HEK293T (cell line): Measurements from ENCODE around the gene URGCP.

ENCODE experiments used
- CTCF ChIA-PET: fragments of 350-600 bp; formaldehyde crosslinking; extraction: SDS; loops from one replicate; lab custom pipeline; 2021; ENCODE audit warnings: antibody characterized with exemption, inconsistent platforms; lab: Yijun Ruan, JAX
- POLR2A ChIA-PET: fragments of 350-600 bp; formaldehyde crosslinking; extraction: SDS; loops from one replicate; lab custom pipeline; 2020; ENCODE audit warnings: antibody characterized with exemption, inconsistent platforms; lab: Yijun Ruan, JAX
- DNase-seq: peaks from one replicate; pipeline ENCODE4 v3.0.0; 2012; ENCODE audit warnings: mixed read lengths; ENCODE audit errors: extremely low spot score
- ARNT ChIP-seq: fragments of 450-650 bp; IDR thresholded peaks from 2 replicates; pipeline ENCODE4 v1.6.1; 2017; ENCODE audit warnings: mild to moderate bottlenecking
- BHLHE40 ChIP-seq: fragments of 450-650 bp; IDR thresholded peaks from 2 replicates; pipeline ENCODE4 v1.6.1; 2016; ENCODE audit warnings: mild to moderate bottlenecking, moderate library complexity, borderline replicate concordance
- CTBP1 ChIP-seq: fragments of 450-650 bp; IDR thresholded peaks from 2 replicates; pipeline ENCODE4 v1.6.1; 2016; ENCODE audit warnings: borderline replicate concordance
- ELF4 ChIP-seq: fragments of 450-650 bp; IDR thresholded peaks from 2 replicates; pipeline ENCODE4 v1.6.1; 2017; ENCODE audit warnings: antibody characterized with exemption
- FOXA1 ChIP-seq: fragments of 450-650 bp; IDR thresholded peaks from 2 replicates; pipeline ENCODE4 v1.6.1; 2016; ENCODE audit warnings: mild to moderate bottlenecking
- FOXK2 ChIP-seq: fragments of 450-650 bp; IDR thresholded peaks from 2 replicates; pipeline ENCODE4 v1.6.1; 2016; ENCODE audit warnings: mild to moderate bottlenecking
- FOXM1 ChIP-seq: fragments of 450-650 bp; IDR thresholded peaks from 2 replicates; pipeline ENCODE4 v1.6.1; 2017; ENCODE audit warnings: mild to moderate bottlenecking, borderline replicate concordance
- HDGF ChIP-seq: fragments of 450-650 bp; IDR thresholded peaks from 2 replicates; pipeline ENCODE4 v1.6.1; 2017; ENCODE audit warnings: antibody characterized with exemption, borderline replicate concordance
- L3MBTL2 ChIP-seq: fragments of 450-650 bp; conservative IDR thresholded peaks from 2 replicates; pipeline ENCODE4 v1.6.1; 2016; ENCODE audit warnings: mild to moderate bottlenecking
- LEF1 ChIP-seq: fragments of 450-650 bp; IDR thresholded peaks from 2 replicates; pipeline ENCODE4 v1.6.1; 2017; ENCODE audit warnings: mild to moderate bottlenecking, borderline replicate concordance
- NFRKB ChIP-seq: fragments of 450-650 bp; IDR thresholded peaks from 2 replicates; pipeline ENCODE4 v1.6.1; 2016; ENCODE audit warnings: mild to moderate bottlenecking, moderate library complexity
- SP1 ChIP-seq: fragments of 450-650 bp; IDR thresholded peaks from 2 replicates; pipeline ENCODE4 v1.6.1; 2017
- SUZ12 ChIP-seq: fragments of 450-650 bp; IDR thresholded peaks from 2 replicates; pipeline ENCODE4 v1.6.1; 2016; ENCODE audit warnings: mild to moderate bottlenecking
- TARDBP ChIP-seq: fragments of 450-650 bp; IDR thresholded peaks from 2 replicates; pipeline ENCODE4 v1.6.1; 2016
- ZNF384 ChIP-seq: fragments of 450-650 bp; IDR thresholded peaks from 2 replicates; pipeline ENCODE4 v1.6.1; 2016
- TF ChIP-seq, protein P1 (sequence below): fragments of 450-650 bp; IDR thresholded peaks from 2 replicates; pipeline ENCODE4 v1.6.1; 2016

The URGCP gene

DNA sequence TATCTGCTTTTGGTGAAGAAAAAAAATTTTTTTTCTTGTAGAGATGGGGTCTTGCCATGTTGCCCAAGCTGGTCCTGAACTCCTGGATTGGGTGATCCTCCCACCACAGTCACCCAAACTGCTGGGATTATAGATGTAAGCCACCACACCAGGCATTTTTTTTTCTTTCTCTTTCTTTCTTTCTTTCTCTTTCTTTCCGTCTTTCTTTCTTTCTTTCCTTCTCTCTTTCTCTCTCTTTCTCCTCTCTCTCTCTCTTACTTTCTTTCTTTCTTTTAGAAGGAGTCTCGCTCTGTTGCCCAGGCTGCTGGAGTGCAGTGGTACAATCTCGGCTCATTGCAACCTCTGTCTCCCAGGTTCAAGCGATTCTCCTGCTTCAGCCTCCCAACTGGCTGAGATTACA is 16.3 kb upstream of the URGCP start:
- DNase-seq: no peak
- ChIA-PET POLR2A (no interaction called here), CTCF (no interaction called here)
- no peak for TF ChIP-seq ELF4
- no peak for TF ChIP-seq TARDBP
- no peak for TF ChIP-seq LEF1
- no peak for TF ChIP-seq L3MBTL2
- TF ChIP-seq BHLHE40: no peak
- no peak for TF ChIP-seq FOXM1
- TF ChIP-seq FOXA1: no peak
- no peak for TF ChIP-seq HDGF
- no peak for TF ChIP-seq ARNT
- no peak for TF ChIP-seq ZNF384
- TF ChIP-seq CTBP1: no peak
- no peak for TF ChIP-seq FOXK2
- no peak for TF ChIP-seq NFRKB
- TF ChIP-seq SP1: no peak
- no peak for TF ChIP-seq SUZ12

DNA sequence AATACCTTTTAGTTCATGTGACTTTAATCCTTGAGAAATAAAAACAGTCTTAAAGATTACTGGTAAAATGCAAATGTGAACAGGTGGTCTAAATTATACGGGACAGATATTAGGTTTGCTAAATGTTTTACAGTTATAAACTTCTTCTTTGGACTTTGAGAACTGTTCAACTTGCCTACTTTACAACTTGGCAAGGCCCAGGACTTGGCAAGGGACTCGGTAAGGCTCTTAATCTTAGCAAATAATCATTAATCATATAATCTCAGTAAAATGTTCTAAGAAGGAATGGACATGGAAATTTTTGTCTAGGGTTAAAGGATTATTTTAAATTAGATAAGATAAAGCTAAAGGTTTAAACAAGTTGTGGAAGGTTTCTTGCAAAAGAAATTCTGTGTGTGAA is 15.0 kb upstream of the URGCP start:
- TF ChIP-seq SUZ12 (no peak), TARDBP (no peak), ARNT (no peak), SP1 (no peak), CTBP1 (no peak), NFRKB (no peak), HDGF (no peak), FOXM1 (no peak), FOXK2 (no peak), L3MBTL2 (no peak), FOXA1 (no peak), ELF4 (no peak), BHLHE40 (no peak), ZNF384 (no peak), LEF1 (no peak)
- TF ChIP-seq, protein P1, sequence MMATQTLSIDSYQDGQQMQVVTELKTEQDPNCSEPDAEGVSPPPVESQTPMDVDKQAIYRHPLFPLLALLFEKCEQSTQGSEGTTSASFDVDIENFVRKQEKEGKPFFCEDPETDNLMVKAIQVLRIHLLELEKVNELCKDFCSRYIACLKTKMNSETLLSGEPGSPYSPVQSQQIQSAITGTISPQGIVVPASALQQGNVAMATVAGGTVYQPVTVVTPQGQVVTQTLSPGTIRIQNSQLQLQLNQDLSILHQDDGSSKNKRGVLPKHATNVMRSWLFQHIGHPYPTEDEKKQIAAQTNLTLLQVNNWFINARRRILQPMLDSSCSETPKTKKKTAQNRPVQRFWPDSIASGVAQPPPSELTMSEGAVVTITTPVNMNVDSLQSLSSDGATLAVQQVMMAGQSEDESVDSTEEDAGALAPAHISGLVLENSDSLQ: no peak
- POLR2A ChIA-PET: no interaction called here
- CTCF ChIA-PET: interaction anchor here (0.7 to 0.8 kb wide), 2 partner anchors 11 to 82 kb away, joined by 3 to 5 read pairs; no protein-coding TSS in a partner anchor

DNA sequence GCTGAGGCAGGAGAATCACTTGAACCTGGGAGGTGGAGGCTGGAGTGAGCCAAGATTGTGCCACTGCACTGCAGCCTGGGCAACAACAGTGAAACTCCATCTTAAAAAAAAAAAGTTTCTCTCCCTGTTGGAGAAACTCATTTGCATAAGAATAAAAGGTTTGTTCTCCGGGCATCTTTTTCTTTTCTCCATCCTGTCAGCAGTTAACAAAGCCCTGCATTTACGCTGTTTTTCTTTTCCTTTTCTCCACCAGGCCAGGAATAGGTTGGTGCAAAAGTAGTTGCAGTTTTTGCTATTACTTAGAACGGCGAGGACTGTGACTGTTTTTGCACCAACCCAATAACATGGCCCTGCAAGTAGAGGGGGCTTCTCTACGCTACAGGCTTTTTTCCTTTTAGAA is 9.5 kb upstream of the URGCP start:
- ChIA-PET CTCF (no interaction called here), POLR2A (no interaction called here)
- DNase-seq: no peak
- TF ChIP-seq BHLHE40 (no peak), HDGF (no peak), FOXK2 (no peak), SP1 (no peak), LEF1 (no peak), CTBP1 (no peak), ZNF384 (no peak), TARDBP (no peak), FOXA1 (no peak), L3MBTL2 (no peak), ELF4 (no peak), ARNT (no peak), SUZ12 (no peak)
- TF ChIP-seq, protein P1: no peak

More for the DNA sequence above, 15.0 kb upstream of the URGCP start:
- DNase-seq: no peak

DNA sequence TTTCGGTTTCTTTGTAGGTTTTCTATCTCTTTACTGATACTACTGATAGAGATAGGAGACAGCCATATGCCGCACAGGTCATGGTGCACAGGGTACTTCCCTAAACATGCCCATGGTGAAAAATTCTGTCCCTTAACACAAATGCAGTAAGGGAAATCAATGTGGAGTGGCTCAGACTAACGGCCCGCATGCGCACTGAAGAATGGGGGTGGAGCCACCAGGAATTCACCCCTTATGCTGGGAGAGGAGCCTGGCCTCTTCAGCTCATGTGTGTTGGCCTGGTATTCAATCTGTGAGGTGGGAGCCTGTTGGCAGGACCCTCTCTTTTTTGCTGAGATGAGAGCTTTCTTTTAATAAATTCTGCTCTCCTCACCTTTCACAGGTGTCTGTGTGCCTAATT is 8.4 kb upstream of the URGCP start:
- DNase-seq: no peak
- TF ChIP-seq FOXA1 (no peak), L3MBTL2 (no peak), SUZ12 (no peak), LEF1 (no peak), NFRKB (no peak), SP1 (no peak), ELF4 (no peak), ARNT (no peak), CTBP1 (no peak), BHLHE40 (no peak)
- ChIA-PET POLR2A (interaction anchor here (1.3 kb wide), 1 partner anchor 12 kb away, joined by 3 read pairs; no protein-coding TSS in a partner anchor), CTCF (no interaction called here)

DNA sequence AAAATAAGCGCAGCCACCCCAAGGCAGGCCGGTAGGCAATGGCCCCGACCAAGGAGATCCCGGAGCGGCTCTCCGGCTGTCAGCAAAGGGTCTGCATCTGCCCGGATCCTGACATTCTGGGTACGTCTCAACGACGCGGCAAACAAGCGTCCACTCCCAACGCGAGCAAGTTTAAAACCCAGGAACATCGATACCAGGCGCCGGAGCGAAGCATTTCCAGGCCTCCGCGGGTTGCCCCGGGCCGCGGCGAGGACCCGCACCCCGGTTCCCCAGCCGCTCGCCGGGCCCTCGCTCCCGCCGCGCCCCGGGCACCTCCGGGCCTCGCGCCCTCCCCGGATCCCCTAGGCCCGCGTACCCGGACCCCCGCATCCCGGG is 453 bp downstream of the URGCP start:
- ChIA-PET CTCF (no interaction called here), POLR2A (no interaction called here)
- peak; percentile 56 for DNase-seq
- TF ChIP-seq NFRKB: no peak
- TF ChIP-seq FOXK2: no peak
- TF ChIP-seq, protein P1: no peak
- TF ChIP-seq BHLHE40: no peak
- no peak for TF ChIP-seq SUZ12
- TF ChIP-seq FOXM1: no peak

DNA sequence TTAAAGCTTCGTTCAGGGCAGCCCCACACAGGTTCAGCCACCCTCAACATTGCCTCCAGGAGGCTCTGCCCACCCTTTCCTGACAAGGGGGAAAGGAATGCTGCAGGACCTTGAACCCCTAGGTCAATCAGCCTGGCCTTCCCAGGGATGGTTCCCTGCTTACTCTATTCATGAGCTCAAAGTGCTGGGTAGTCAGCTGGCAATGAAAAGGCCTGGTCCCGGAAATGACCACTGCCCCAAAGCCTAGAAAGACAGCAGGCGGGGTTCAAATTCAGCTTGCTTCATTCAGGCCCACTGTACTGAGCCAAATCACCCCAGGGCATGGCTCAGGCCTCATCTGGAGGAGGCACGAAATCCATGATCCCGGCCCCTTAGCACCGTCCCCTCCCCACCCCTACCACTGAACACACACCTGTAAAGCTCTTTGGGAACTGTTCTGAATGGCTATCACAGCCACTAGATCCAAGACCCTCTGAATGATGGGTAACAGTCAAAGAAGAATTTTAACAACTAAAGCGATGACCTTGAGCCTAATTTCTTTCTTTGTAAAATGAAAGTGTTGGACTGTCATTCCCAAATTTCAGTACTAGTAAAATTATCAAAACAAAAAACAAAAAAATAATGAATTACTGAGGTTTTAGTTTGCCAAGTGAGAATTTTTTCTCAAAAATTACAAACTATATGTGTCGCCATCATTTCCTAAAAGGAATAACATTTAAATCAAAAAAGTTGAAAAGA is 1.0 kb downstream of the URGCP start:
- no peak for DNase-seq
- POLR2A ChIA-PET: no interaction called here
- no peak for TF ChIP-seq SP1
- TF ChIP-seq ELF4: no peak
- TF ChIP-seq NFRKB: no peak
- no peak for TF ChIP-seq FOXK2
- TF ChIP-seq, protein P1: no peak
- TF ChIP-seq CTBP1: no peak
- TF ChIP-seq TARDBP: no peak
- CTCF ChIA-PET: interaction anchor here (0.6 kb wide), 1 partner anchor 115 kb away, joined by 3 read pairs; no protein-coding TSS in a partner anchor
